ENCODE measurements around the gene AMPH. TPM values are rescaled to one million over a fixed set of nuclear protein-coding genes. Genes with fewer than 3 reads are reported as not detected.

Gene AMPH
- total RNA-seq, 1 experiment from 2014 or later: not detected

- Histone ChIP-seq H3K9me3 (ENCODE audit: control insufficient read depth in 1 of 2, insufficient read depth in 1 of 2, low read depth in 1 of 2, low read length in 2 of 2) (no peaks in the 10 kb centered on the region), H3K27me3 (ENCODE audit: insufficient read depth, low read length) (peaks cover 59% of the 10 kb centered on the region), H3K9ac (ENCODE audit: low read length) (no peak overlapping the region), H3K36me3 (ENCODE audit: control insufficient read depth in 1 of 2, insufficient read depth in 2 of 2, low read length in 2 of 2) (no peaks in the 10 kb centered on the region), H2AFZ (ENCODE audit: low read depth, low read length, poor library complexity, severe bottlenecking) (no peak overlapping the region), H3K79me2 (ENCODE audit: insufficient read depth, low read length) (no peaks in the 10 kb centered on the region), H3K27ac (ENCODE audit: low read depth, low read length) (no peak overlapping the region), H3K4me2 (ENCODE audit: low read length) (no peak overlapping the region), H3K4me3 (replicated peaks in 1 of 2; ENCODE audit: low read depth in 1 of 2, low read length in 2 of 2) (no peak overlapping the region), H3K4me1 (ENCODE audit: control insufficient read depth in 1 of 2, insufficient read depth in 2 of 2, low read length in 2 of 2) (no peaks in the 10 kb centered on the region), H4K20me1 (ENCODE audit: insufficient read depth) (no peaks in the 10 kb centered on the region), H3K9me2 (ENCODE audit: insufficient read depth) (no peaks in the 10 kb centered on the region)
- BruUV-seq (replicated peaks): no TSS peak
- TF ChIP-seq YY1 (IDR thresholded peaks at IDR 0.05; ENCODE audit: extremely low read depth, insufficient replicate concordance, low read depth, low read length): no peak
- TF ChIP-seq SIN3A (IDR thresholded peaks at IDR 0.05; ENCODE audit: low read depth): no peak
- no peak for TF ChIP-seq POLR2AphosphoS5 (IDR thresholded peaks at IDR 0.05; ENCODE audit: low read depth, low read length)
- no peak for TF ChIP-seq EZH2 (IDR thresholded peaks at IDR 0.05)
- POLR2A ChIA-PET: no interaction called here
- CTCF ChIA-PET: no interaction called here
- intact Hi-C loops (cut with micrococcal nuclease): no loop called here
- RAD21 ChIA-PET (ENCODE audit: low non-redundant PET in 1 of 2, low total read pairs in 2 of 2, uncharacterized antibody in 2 of 2, unreplicated experiment in 2 of 2): no interaction called here
- ATAC-seq: no peak
- DNase-seq (ENCODE audit: low read depth, low spot score): no peak
Measured at GRCh38 chr7:38607466-38607865, 23.7 kb downstream of the AMPH start.

- no peak for DNase-seq (ENCODE audit: low read depth, low spot score)
- no peaks in the 10 kb centered on the region for H3K79me2 ChIP-seq (ENCODE audit: insufficient read depth, low read length)
- no peak overlapping the region for H2AFZ ChIP-seq (ENCODE audit: low read depth, low read length, poor library complexity, severe bottlenecking)
- H3K27me3 ChIP-seq (ENCODE audit: insufficient read depth, low read length): peaks cover 17% of the 10 kb centered on the region
- H4K20me1 ChIP-seq (ENCODE audit: insufficient read depth): no peaks in the 10 kb centered on the region
- CTCF ChIA-PET: no interaction called here
- ATAC-seq: no peak
- H3K27ac ChIP-seq (ENCODE audit: low read depth, low read length): no peak overlapping the region
- RAD21 ChIA-PET (ENCODE audit: low non-redundant PET in 1 of 2, low total read pairs in 2 of 2, uncharacterized antibody in 2 of 2, unreplicated experiment in 2 of 2): no interaction called here
- POLR2A ChIA-PET: no interaction called here
- no peaks in the 10 kb centered on the region for H3K36me3 ChIP-seq (ENCODE audit: control insufficient read depth in 1 of 2, insufficient read depth in 2 of 2, low read length in 2 of 2)
- TF ChIP-seq ZBTB33 (IDR thresholded peaks at IDR 0.05; ENCODE audit: extremely low read depth, insufficient replicate concordance, low read length) (no peak), SRF (IDR thresholded peaks at IDR 0.05; ENCODE audit: low read depth) (no peak), EZH2 (IDR thresholded peaks at IDR 0.05) (no peak), EZH2phosphoT487 (IDR thresholded peaks at IDR 0.05; ENCODE audit: borderline replicate concordance) (no peak), EGR1 (IDR thresholded peaks at IDR 0.05; ENCODE audit: low read depth) (no peak)
- no TSS peak for BruUV-seq (replicated peaks)
- H3K9me2 ChIP-seq (ENCODE audit: insufficient read depth): no peaks in the 10 kb centered on the region
- H3K9ac ChIP-seq (ENCODE audit: low read length): no peak overlapping the region
- no peak overlapping the region for H3K4me2 ChIP-seq (ENCODE audit: low read length)
- no peaks in the 10 kb centered on the region for H3K4me1 ChIP-seq (ENCODE audit: control insufficient read depth in 1 of 2, insufficient read depth in 2 of 2, low read length in 2 of 2)
- no peaks in the 10 kb centered on the region for H3K9me3 ChIP-seq (ENCODE audit: control insufficient read depth in 1 of 2, insufficient read depth in 1 of 2, low read depth in 1 of 2, low read length in 2 of 2)
- H3K4me3 ChIP-seq (replicated peaks in 1 of 2; ENCODE audit: low read depth in 1 of 2, low read length in 2 of 2): no peak overlapping the region
- intact Hi-C loops (cut with micrococcal nuclease): no loop called here
Measured at GRCh38 chr7:38600741-38601140, 30.4 kb downstream of the AMPH start.

Data from HCT116 (cell line).